NCI-H1092 (cell line): ENCODE results near the gene PPP4R1.
A peak's percentile ranks its signal among the peaks of the same experiment; 100 is the strongest.
"Not testable (repeated sequence)": the region's sequence is repeated elsewhere in the genome, so short reads cannot be mapped to it uniquely, and the experiment has no call there.

Source experiments
- DNase-seq: peaks from one replicate; lab custom pipeline; 2025; lab: John Stamatoyannopoulos, UW

PPP4R1 gene

GRCh38 chr18:9614401-9615279 is at the start of gene PPP4R1:
Gene PPP4R1 (minus strand): TSS chr18:9614559. CDS start chr18:9614484, 75 bp downstream.
- DNase-seq, result peak; percentile 11

GRCh38 chr18:9663377-9663776 is 49.0 kb upstream of the PPP4R1 start:
- no peak for DNase-seq

GRCh38 chr18:9661564-9661963 is 47.2 kb upstream of the PPP4R1 start:
- DNase-seq, result no peak

- DNase-seq, result no peak
These were observed 45.4 kb upstream of the PPP4R1 start for GRCh38 chr18:9659499-9660375.

- no peak for DNase-seq
These were observed 43.8 kb upstream of the PPP4R1 start for GRCh38 chr18:9658087-9658641.

GRCh38 chr18:9655232-9655767 is 40.9 kb upstream of the PPP4R1 start:
- DNase-seq, result no peak

GRCh38 chr18:9653390-9653789 is 39.0 kb upstream of the PPP4R1 start:
- DNase-seq, result no peak

GRCh38 chr18:9649164-9649540 is 34.8 kb upstream of the PPP4R1 start:
- no peak for DNase-seq

- no peak for DNase-seq
These were observed 34.2 kb upstream of the PPP4R1 start for GRCh38 chr18:9648431-9649163.

GRCh38 chr18:9647496-9648323 is 33.4 kb upstream of the PPP4R1 start:
- no peak for DNase-seq

GRCh38 chr18:9643549-9643948 is 29.2 kb upstream of the PPP4R1 start:
- no peak for DNase-seq

GRCh38 chr18:9642799-9643462 is 28.6 kb upstream of the PPP4R1 start:
- DNase-seq, result no peak

- DNase-seq, result not testable (repeated sequence)
These were observed 26.7 kb upstream of the PPP4R1 start for GRCh38 chr18:9641081-9641480.

GRCh38 chr18:9638886-9639285 is 24.5 kb upstream of the PPP4R1 start:
- no peak for DNase-seq

- DNase-seq, result no peak
These were observed 22.8 kb upstream of the PPP4R1 start for GRCh38 chr18:9637036-9637767.

GRCh38 chr18:9634856-9635255 is 20.5 kb upstream of the PPP4R1 start:
- no peak for DNase-seq

GRCh38 chr18:9631814-9632496 is 17.6 kb upstream of the PPP4R1 start:
- no peak for DNase-seq

GRCh38 chr18:9630444-9630843 is 16.1 kb upstream of the PPP4R1 start:
- DNase-seq, result no peak

GRCh38 chr18:9629709-9630108 is 15.3 kb upstream of the PPP4R1 start:
- DNase-seq, result no peak
